HG03442 (cell line): ENCODE data around the gene OR2H2.

ENCODE experiments used
- ATAC-seq: cut with Tn5 transposase; IDR thresholded peaks from one replicate; pipeline ENCODE4 v1.9.1; 2021; ENCODE audit warnings: mild to moderate bottlenecking, moderate library complexity; ENCODE audit not compliant: unreplicated experiment

The OR2H2 gene

DNA sequence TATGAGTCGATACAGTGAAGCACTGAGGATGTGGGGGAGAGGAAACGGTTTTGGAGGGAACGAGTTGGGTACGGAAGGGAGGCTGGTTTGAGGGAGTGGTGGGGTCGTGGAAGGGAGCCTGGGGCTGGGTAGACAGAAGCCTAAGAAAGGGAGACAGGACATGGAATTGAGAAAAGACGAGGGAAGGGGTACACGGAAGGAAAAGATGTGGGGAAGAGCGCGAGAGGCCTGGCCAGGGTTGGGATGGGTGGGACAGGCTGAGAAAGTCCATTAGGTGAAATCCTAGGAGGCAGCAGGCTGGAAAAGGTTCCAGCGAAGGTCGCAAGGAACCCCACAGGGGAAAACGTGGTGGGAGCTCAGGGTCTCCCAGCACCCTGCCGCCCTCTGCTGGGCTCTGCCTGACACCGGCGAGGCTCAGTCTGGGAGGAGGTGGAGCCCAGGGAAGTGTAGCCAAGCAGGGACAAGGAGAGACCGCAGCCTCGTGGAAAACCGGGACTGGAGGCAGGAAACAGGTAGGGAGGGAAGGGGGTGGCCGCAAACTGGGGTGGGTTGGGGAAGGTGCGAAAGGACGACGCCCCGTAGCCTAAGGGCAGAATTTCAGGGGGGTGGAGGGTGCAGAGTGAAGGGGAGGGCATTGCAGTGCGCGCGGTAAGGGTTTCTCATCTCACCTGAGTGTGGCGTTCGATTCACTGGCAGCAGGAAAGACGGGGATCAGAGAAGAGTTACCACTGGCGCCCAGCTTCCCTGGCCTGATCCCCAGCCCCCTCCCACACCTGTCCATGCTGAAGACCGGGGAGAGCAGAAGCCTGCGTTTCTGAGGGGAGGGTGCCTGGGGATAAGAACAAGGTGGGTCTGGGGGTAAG lies 43.7 kb downstream of the OR2H2 start:
- ATAC-seq: no peak

DNA sequence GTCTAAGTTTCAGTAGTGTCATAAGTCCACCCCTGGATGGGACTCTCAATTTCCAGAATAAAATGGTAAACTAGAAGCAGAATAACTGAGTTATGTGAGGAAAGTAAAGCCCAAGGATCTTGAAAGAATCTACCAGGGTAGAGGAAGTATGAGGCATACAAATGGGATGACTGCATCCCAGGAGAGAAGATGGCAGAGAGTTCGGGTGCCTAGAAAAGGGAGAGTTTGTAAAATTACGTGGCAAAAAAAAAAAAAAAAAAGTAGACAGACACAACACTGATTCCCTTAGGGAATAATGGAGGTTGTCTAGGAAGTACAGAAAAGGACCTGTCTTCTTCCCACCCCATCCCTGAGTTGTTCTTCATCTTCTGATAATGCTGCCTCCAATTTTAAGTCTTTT lies 44.6 kb downstream of the OR2H2 start:
- ATAC-seq: no peak

DNA sequence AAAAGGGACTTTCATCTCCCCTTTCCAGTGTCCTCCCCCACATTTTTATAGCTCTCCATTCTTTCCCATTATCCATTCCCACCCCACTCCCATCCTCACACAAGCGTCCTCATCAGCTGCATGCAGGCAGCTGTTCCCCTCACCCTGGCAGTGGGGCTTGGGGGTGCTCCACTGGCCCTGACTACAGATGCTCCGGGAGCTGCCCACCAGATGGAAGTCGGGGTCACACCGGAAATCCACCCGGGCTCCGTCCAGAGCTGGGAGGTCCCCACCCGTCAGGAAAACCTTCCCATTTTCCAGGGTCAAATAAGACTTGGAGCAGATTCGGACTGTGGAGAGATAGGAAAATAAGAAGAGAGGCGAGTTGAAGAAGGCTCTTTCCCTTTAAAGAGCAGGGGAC lies 45.4 kb downstream of the OR2H2 start:
- no peak for ATAC-seq

DNA sequence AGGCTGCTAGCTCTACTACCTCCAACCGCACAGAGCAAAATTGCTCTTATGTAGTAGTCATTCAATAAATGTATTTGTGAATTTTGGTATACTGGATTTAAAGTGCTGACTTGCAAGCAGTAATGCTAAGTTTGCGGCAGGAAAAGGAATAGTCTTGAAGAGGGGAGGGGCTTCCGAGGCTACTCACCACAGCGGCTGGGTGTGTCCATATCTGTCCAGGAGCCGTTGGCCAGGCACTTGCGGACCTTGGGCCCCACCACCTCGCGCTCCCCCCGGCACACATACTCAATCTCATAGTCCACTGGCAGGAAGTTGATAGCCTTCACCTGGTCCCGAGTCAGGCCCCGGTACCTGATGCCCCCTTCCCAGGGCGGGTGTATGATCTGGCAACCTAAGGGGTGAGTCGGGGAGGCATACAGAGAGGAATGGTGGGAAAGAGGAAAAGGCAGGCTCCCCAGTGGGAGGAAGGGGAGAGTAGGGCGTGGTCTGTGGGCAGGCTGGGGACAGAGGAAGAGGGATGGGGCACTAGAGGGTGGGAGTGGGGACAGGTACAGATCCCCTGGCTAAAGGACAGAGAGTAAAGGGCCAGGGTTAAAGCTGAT lies 46.4 kb downstream of the OR2H2 start:
- ATAC-seq: no peak

DNA sequence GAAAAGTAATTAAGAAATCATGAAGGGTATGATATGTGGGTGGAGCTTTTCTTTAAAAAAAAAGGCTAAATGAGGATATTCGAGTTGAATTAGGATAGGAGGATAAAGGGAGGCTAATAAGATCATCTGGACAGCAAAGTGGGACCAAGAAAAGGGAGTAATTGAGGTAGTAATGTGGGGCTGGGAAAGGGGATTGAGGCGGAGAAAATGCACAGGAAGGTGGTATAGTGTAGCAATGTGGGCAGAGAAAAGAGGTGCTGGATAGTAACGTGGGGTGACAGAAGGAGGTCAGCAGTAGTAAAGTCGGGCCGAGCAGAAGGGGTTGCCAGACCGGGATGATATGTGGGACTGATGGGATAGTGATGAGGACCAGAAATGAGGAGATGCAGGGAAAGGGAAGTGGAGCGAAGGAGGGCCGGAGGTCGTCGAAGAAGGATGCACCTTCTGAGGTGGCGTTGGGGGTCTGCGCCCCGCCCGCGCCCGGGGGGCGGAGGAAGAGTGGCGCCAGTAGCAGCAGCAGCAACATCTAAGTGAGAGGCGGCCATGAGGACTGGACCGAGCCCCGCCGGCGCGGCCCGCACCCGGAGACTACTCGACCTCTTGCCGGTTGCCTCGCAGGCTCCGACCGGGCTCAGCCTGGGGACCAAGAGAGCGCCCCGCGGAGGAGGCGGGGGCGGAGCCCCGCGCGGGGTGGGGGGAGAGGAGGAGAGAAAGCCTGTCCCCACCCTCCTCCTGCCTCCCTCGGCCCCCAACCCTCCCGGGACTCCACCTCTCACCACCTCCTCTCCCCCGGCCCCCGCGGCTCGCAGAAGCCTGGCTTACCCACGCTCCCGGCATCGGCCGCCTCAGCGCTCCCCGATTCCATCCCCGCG lies 47.2 kb downstream of the OR2H2 start:
- peak; percentile 31 for ATAC-seq

DNA sequence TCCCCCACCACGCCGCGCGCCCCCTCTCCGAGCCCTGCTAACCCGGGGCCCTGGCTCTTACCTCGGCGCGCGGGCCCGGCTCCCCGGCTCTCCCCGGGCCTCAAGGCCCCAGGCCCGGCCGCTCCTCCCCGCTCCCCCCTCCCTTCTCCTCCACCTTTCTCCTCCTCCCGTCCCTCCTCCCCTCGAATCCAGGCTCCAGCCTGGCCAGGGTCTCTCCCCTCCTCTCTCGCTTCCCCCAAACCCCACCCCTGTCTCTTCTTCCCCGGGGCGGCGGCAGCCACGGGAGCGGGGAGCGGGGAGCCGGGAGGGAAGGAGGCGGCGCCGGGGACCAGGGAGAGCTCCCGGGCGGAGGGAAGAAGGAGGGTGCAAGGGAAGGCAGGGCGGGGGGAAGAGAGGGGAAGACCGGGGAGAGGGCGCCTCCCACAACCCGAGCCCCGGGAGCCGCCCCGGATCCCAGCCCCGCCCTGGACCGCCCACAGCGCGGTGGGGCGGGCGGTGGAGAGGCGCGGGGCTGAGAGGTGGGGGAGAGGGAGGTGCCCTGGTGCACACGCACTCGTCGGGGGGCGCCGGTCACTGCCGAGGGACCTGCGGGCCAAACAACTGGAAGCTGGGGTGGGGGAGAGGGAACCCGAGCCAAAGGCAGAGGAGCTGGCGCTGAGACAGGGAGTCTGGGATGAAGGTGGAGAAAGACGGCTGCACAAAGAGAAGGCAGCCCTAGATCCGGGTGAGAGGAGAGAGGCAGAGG lies 48.0 kb downstream of the OR2H2 start, which contains the start of gene GABBR1:
GABBR1 (minus strand) TSS at position 395 of the 745 bp plus-strand sequence. CDS start 798 bp downstream, outside the sequence.
- ATAC-seq: peak; percentile 69

DNA sequence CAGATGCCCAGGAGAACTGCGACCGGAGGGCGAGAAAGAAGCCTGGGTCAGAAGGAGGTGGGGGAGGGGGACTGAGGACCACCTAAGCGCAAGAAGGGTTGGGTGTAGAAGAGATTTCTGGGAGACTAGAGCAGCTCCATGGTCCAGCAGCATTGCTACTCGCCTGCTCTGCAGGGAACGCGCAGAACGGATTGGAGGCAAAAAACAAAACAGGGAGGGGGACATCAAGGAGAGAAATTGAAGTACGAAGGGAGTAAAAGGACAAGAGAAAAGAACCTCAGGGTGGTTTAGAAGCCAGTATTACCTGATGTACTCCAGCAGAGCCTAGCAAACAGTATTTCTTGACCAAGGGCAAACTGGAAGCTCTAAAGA lies 48.6 kb downstream of the OR2H2 start:
- ATAC-seq: no peak

DNA sequence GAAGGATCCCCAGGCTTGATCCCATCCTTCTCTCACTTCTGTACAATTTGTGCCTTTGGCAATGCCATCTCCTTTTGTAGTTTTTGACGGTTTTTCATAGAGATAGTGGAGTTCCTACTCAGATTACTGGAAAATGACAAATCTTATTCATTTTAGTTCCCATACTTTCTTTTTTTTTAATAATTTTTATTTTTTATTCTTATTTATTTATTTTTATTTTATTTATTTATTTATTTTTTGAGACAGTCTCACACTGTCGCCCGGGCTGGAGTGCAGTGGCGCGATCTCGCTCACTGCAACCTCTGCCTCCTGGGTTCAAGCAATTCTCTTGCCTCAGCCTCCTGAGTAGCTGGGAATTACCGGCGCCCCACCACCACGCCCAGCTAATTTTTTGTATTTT lies 52.3 kb downstream of the OR2H2 start:
- ATAC-seq: no peak
